ENCODE data around the gene REL. TPM values are rescaled to one million over a fixed set of nuclear protein-coding genes. Genes with fewer than 3 reads are reported as not detected.

REL gene
- total RNA-seq, result 10 to 100 TPM; 18.4 to 22.3 TPM

GRCh38 chr2:60881047-60881932 is at the start of gene REL:
REL (plus strand) TSS chr2:60881574; CDS start chr2:60881841, 267 bp downstream.
- no peaks in the 10 kb centered on the region for H3K36me3 Mint-ChIP-seq (ENCODE audit: low read depth)
- peak within 1 kb of the TSS; percentile 96 for H3K4me3 Mint-ChIP-seq
- ChIA-PET POLR2A (no interaction called here), CTCF (interaction anchor here (0.9 to 1.6 kb wide), 4 partner anchors 11 to 129 kb away, joined by 3 to 5 read pairs (median 3); no protein-coding TSS in a partner anchor)
- H3K27me3 Mint-ChIP-seq, result no peaks in the 10 kb centered on the region
- H3K27ac Mint-ChIP-seq, result peak within 1 kb of the TSS; percentile 96
- peaks cover 32% of the 10 kb centered on the region for H3K4me1 Mint-ChIP-seq
- DNase-seq, result peak; percentile 86
- H3K9me3 Mint-ChIP-seq, result no peaks in the 10 kb centered on the region

GRCh38 chr2:60831921-60832320 is 49.5 kb upstream of the REL start:
- H3K9me3 Mint-ChIP-seq, result no peaks in the 10 kb centered on the region
- POLR2A ChIA-PET, result no interaction called here

GRCh38 chr2:60832621-60833020 is 48.8 kb upstream of the REL start:
- Mint-ChIP-seq H3K4me3 (no peak overlapping the region), H3K27me3 (peaks cover 2% of the 10 kb centered on the region), H3K9me3 (no peaks in the 10 kb centered on the region), H3K4me1 (no peaks in the 10 kb centered on the region), H3K27ac (no peak overlapping the region), H3K36me3 (ENCODE audit: low read depth) (no peaks in the 10 kb centered on the region)
- ChIA-PET CTCF (interaction anchor here (1.0 to 1.4 kb wide), 3 partner anchors 24 to 136 kb away, joined by 3 to 4 read pairs (median 3); no protein-coding TSS in a partner anchor), POLR2A (no interaction called here)
- no peak for DNase-seq

More at GRCh38 chr2:60831921-60832320, 49.5 kb upstream of the REL start:
- no peak for DNase-seq
- peaks cover 7% of the 10 kb centered on the region for H3K4me1 Mint-ChIP-seq
- no peaks in the 10 kb centered on the region for H3K36me3 Mint-ChIP-seq (ENCODE audit: low read depth)
- CTCF ChIA-PET, result interaction anchor here (1.0 to 1.4 kb wide), 3 partner anchors 24 to 136 kb away, joined by 3 to 4 read pairs (median 3); no protein-coding TSS in a partner anchor
- H3K4me3 Mint-ChIP-seq, result no peak overlapping the region
- H3K27me3 Mint-ChIP-seq, result peaks cover 2% of the 10 kb centered on the region
- H3K27ac Mint-ChIP-seq, result no peak overlapping the region

- H3K36me3 Mint-ChIP-seq (ENCODE audit: low read depth), result no peaks in the 10 kb centered on the region
- DNase-seq, result no peak
- H3K4me3 Mint-ChIP-seq, result no peak overlapping the region
- H3K27me3 Mint-ChIP-seq, result peaks cover 2% of the 10 kb centered on the region
- POLR2A ChIA-PET, result no interaction called here
- CTCF ChIA-PET, result interaction anchor here (0.6 kb wide), 1 partner anchor 22 kb away, joined by 3 read pairs; no protein-coding TSS in a partner anchor
- no peaks in the 10 kb centered on the region for H3K9me3 Mint-ChIP-seq
- no peaks in the 10 kb centered on the region for H3K4me1 Mint-ChIP-seq
- H3K27ac Mint-ChIP-seq, result no peak overlapping the region
These were observed 47.1 kb upstream of the REL start for GRCh38 chr2:60834270-60834717.

GRCh38 chr2:60836491-60836890 is 44.9 kb upstream of the REL start:
- DNase-seq, result no peak
- no peaks in the 10 kb centered on the region for H3K9me3 Mint-ChIP-seq
- peaks cover 10% of the 10 kb centered on the region for H3K4me1 Mint-ChIP-seq
- no peak overlapping the region for H3K27ac Mint-ChIP-seq
- ChIA-PET CTCF (interaction anchor here (0.9 kb wide), 1 partner anchor 17 kb away, joined by 3 read pairs; no protein-coding TSS in a partner anchor), POLR2A (no interaction called here)
- H3K4me3 Mint-ChIP-seq, result no peak overlapping the region
- H3K36me3 Mint-ChIP-seq (ENCODE audit: low read depth), result no peaks in the 10 kb centered on the region
- H3K27me3 Mint-ChIP-seq, result peaks cover 2% of the 10 kb centered on the region

- Mint-ChIP-seq H3K9me3 (no peaks in the 10 kb centered on the region), H3K27ac (no peak overlapping the region), H3K36me3 (ENCODE audit: low read depth) (no peaks in the 10 kb centered on the region), H3K4me1 (peaks cover 10% of the 10 kb centered on the region), H3K4me3 (no peak overlapping the region), H3K27me3 (peaks cover 2% of the 10 kb centered on the region)
- POLR2A ChIA-PET, result no interaction called here
- CTCF ChIA-PET, result interaction anchor here (0.9 kb wide), 1 partner anchor 18 kb away, joined by 3 read pairs; no protein-coding TSS in a partner anchor
- no peak for DNase-seq
These were observed 44.3 kb upstream of the REL start for GRCh38 chr2:60837123-60837522.

GRCh38 chr2:60838481-60838880 is 42.9 kb upstream of the REL start:
- ChIA-PET CTCF (interaction anchor here (1.2 to 1.9 kb wide), 2 partner anchors 9 to 11 kb away, joined by 6 to 8 read pairs; no protein-coding TSS in a partner anchor), POLR2A (no interaction called here)
- no peaks in the 10 kb centered on the region for H3K36me3 Mint-ChIP-seq (ENCODE audit: low read depth)
- H3K4me1 Mint-ChIP-seq, result peaks cover 10% of the 10 kb centered on the region
- no peaks in the 10 kb centered on the region for H3K9me3 Mint-ChIP-seq
- H3K4me3 Mint-ChIP-seq, result no peak overlapping the region
- H3K27me3 Mint-ChIP-seq, result peaks cover 2% of the 10 kb centered on the region
- no peak overlapping the region for H3K27ac Mint-ChIP-seq
- no peak for DNase-seq

GRCh38 chr2:60839126-60839813 is 42.1 kb upstream of the REL start:
- Mint-ChIP-seq H3K4me3 (no peak overlapping the region), H3K9me3 (no peaks in the 10 kb centered on the region)
- CTCF ChIA-PET, result interaction anchor here (1.0 to 1.9 kb wide), 4 partner anchors 10 to 17 kb away, joined by 3 to 8 read pairs (median 4); no protein-coding TSS in a partner anchor

GRCh38 chr2:60840880-60841279 is 40.5 kb upstream of the REL start:
- Mint-ChIP-seq H3K9me3 (no peaks in the 10 kb centered on the region), H3K4me3 (no peak overlapping the region), H3K36me3 (ENCODE audit: low read depth) (no peaks in the 10 kb centered on the region), H3K27ac (no peak overlapping the region), H3K4me1 (peaks cover 16% of the 10 kb centered on the region), H3K27me3 (peaks cover 2% of the 10 kb centered on the region)
- POLR2A ChIA-PET, result no interaction called here
- CTCF ChIA-PET, result interaction anchor here (0.8 to 1.4 kb wide), 4 partner anchors 9 to 382 kb away, joined by 3 to 6 read pairs (median 3); no protein-coding TSS in a partner anchor
- peak; percentile 13 for DNase-seq

More at GRCh38 chr2:60839126-60839813, 42.1 kb upstream of the REL start:
- no peak overlapping the region for H3K27ac Mint-ChIP-seq
- no peak for DNase-seq
- H3K4me1 Mint-ChIP-seq, result peaks cover 14% of the 10 kb centered on the region
- POLR2A ChIA-PET, result no interaction called here
- peaks cover 2% of the 10 kb centered on the region for H3K27me3 Mint-ChIP-seq
- H3K36me3 Mint-ChIP-seq (ENCODE audit: low read depth), result no peaks in the 10 kb centered on the region

- Mint-ChIP-seq H3K27ac (no peak overlapping the region), H3K4me1 (peaks cover 16% of the 10 kb centered on the region), H3K4me3 (no peak overlapping the region), H3K36me3 (ENCODE audit: low read depth) (no peaks in the 10 kb centered on the region), H3K27me3 (no peaks in the 10 kb centered on the region), H3K9me3 (no peaks in the 10 kb centered on the region)
- ChIA-PET CTCF (no interaction called here), POLR2A (no interaction called here)
- no peak for DNase-seq
These were observed 38.4 kb upstream of the REL start for GRCh38 chr2:60843006-60843405.

- POLR2A ChIA-PET, result no interaction called here
- no peaks in the 10 kb centered on the region for H3K9me3 Mint-ChIP-seq
- no peak overlapping the region for H3K4me3 Mint-ChIP-seq
- peaks cover 16% of the 10 kb centered on the region for H3K4me1 Mint-ChIP-seq
- CTCF ChIA-PET, result interaction anchor here (0.7 kb wide), 1 partner anchor 1485 kb away, joined by 4 read pairs; no protein-coding TSS in a partner anchor
- no peaks in the 10 kb centered on the region for H3K36me3 Mint-ChIP-seq (ENCODE audit: low read depth)
- H3K27ac Mint-ChIP-seq, result no peak overlapping the region
- no peak for DNase-seq
- no peaks in the 10 kb centered on the region for H3K27me3 Mint-ChIP-seq
These were observed 37.3 kb upstream of the REL start for GRCh38 chr2:60844105-60844504.

GRCh38 chr2:60847854-60848253 is 33.5 kb upstream of the REL start:
- ChIA-PET CTCF (no interaction called here), POLR2A (no interaction called here)
- Mint-ChIP-seq H3K4me1 (peaks cover 6% of the 10 kb centered on the region), H3K27ac (no peak overlapping the region), H3K27me3 (peaks cover under 1% of the 10 kb centered on the region), H3K4me3 (no peak overlapping the region), H3K9me3 (no peaks in the 10 kb centered on the region), H3K36me3 (ENCODE audit: low read depth) (no peaks in the 10 kb centered on the region)
- DNase-seq, result no peak
